Nephron progenitor cell (in vitro differentiated cells): ENCODE data around the gene DMWD.

Experiments used
- DNase-seq: peaks from one replicate; pipeline ENCODE4 v3.0.0; 2021
- H3K27ac Mint-ChIP-seq: 2 replicates; pipeline ENCODE4 v1.8.0; 2021; ENCODE audit warnings: mild to moderate bottlenecking, moderate library complexity, mixed read lengths
- H3K27me3 Mint-ChIP-seq: 2 replicates; pipeline ENCODE4 v1.8.0; 2021; ENCODE audit warnings: mild to moderate bottlenecking, low read depth, mixed read lengths; ENCODE audit not compliant: poor library complexity
- H3K36me3 Mint-ChIP-seq: 2 replicates; pipeline ENCODE4 v1.8.0; 2021; ENCODE audit warnings: low read depth, mixed read lengths
- H3K4me1 Mint-ChIP-seq: 2 replicates; pipeline ENCODE4 v1.8.0; 2021; ENCODE audit warnings: mixed read lengths
- H3K4me3 Mint-ChIP-seq: 2 replicates; pipeline ENCODE4 v1.8.0; 2021; ENCODE audit warnings: mild to moderate bottlenecking, moderate library complexity, mixed read lengths
- H3K9me3 Mint-ChIP-seq: 2 replicates; pipeline ENCODE4 v1.8.0; 2021; ENCODE audit warnings: mild to moderate bottlenecking, moderate library complexity, mixed read lengths
- TF ChIP-seq, protein P1 (sequence below): fragments of 200-600 bp; sonication (generic); IDR thresholded peaks from 2 replicates; pipeline ENCODE4 v1.5.0; 2021; ENCODE audit warnings: antibody characterized with exemption

Gene DMWD

DNA sequence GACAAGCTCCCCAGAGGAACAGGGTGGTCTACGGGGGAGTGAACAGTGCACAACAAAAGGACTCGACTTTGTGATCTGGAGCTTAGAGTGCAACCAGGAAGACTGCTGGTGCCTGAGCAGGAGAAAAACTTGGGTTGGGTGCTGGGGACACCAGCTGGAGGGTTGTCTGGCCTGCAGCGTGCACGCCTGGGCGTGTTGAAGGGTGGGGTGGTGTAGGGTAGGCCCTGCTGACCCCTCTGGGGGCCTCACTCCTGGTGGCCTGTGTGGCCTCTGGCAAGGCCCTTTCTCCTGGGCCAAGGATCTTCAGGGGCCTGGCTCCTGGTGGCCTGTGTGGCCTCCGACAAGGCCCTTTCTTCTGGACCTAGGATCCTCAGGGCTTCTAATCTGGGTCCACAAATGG lies 27.1 kb upstream of the DMWD start:
- Mint-ChIP-seq H3K4me1 (peaks cover 46% of the 10 kb centered on the region), H3K4me3 (no peak overlapping the region), H3K27me3 (no peaks in the 10 kb centered on the region), H3K9me3 (no peaks in the 10 kb centered on the region), H3K27ac (no peak overlapping the region), H3K36me3 (peaks cover 25% of the 10 kb centered on the region)
- DNase-seq = no peak
- TF ChIP-seq, protein P1, sequence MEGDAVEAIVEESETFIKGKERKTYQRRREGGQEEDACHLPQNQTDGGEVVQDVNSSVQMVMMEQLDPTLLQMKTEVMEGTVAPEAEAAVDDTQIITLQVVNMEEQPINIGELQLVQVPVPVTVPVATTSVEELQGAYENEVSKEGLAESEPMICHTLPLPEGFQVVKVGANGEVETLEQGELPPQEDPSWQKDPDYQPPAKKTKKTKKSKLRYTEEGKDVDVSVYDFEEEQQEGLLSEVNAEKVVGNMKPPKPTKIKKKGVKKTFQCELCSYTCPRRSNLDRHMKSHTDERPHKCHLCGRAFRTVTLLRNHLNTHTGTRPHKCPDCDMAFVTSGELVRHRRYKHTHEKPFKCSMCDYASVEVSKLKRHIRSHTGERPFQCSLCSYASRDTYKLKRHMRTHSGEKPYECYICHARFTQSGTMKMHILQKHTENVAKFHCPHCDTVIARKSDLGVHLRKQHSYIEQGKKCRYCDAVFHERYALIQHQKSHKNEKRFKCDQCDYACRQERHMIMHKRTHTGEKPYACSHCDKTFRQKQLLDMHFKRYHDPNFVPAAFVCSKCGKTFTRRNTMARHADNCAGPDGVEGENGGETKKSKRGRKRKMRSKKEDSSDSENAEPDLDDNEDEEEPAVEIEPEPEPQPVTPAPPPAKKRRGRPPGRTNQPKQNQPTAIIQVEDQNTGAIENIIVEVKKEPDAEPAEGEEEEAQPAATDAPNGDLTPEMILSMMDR = no peak

DNA sequence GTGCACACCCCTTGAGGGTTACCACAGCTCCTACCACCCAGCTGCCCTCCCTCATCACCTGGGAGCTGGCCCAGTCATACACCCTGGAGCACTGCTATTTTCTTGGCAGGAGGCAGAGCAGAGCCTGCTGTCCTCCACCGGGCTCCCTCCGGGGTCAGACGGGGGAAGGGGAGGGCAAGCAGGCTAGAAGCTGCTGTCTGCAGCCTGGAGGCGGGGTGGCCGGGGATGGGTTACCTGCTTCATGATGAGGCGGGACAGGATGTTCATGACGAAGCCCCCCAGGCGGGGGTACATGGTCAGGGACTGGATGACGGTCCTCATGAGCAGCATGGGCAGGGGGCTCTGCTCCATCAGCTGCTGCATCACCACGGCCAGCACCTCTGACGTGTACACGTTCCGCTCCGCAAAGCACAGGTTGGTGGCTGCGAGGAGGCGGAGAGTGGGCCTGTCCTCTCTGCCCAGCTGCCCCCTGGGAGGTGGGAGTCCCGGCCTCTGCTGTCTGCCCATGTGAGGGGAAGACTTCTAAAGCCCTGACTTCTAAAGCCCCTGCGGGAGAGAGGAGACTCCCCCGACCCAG lies 25.2 kb upstream of the DMWD start:
- Mint-ChIP-seq H3K9me3 (no peaks in the 10 kb centered on the region), H3K27ac (no peak overlapping the region)

GRCh38 chr19:45817010-45817724 lies 24.5 kb upstream of the DMWD start:
- H3K27ac Mint-ChIP-seq = no peak overlapping the region
- H3K4me3 Mint-ChIP-seq = peak overlapping the region; percentile 72
- TF ChIP-seq, protein P1 = peak; percentile 99
- H3K4me1 Mint-ChIP-seq = peaks cover 53% of the 10 kb centered on the region
- H3K9me3 Mint-ChIP-seq = no peaks in the 10 kb centered on the region
- DNase-seq = peak; percentile 99
- H3K36me3 Mint-ChIP-seq = peaks cover 8% of the 10 kb centered on the region
- peaks cover 6% of the 10 kb centered on the region for H3K27me3 Mint-ChIP-seq

More for the DNA sequence above, 25.2 kb upstream of the DMWD start:
- Mint-ChIP-seq H3K27me3 (peaks cover 6% of the 10 kb centered on the region), H3K36me3 (peaks cover 10% of the 10 kb centered on the region), H3K4me3 (no peak overlapping the region), H3K4me1 (peaks cover 53% of the 10 kb centered on the region)
- TF ChIP-seq, protein P1 = no peak
- DNase-seq = no peak

GRCh38 chr19:45816236-45817009 lies 23.8 kb upstream of the DMWD start:
- peak overlapping the region; percentile 87 for H3K4me3 Mint-ChIP-seq

DNA sequence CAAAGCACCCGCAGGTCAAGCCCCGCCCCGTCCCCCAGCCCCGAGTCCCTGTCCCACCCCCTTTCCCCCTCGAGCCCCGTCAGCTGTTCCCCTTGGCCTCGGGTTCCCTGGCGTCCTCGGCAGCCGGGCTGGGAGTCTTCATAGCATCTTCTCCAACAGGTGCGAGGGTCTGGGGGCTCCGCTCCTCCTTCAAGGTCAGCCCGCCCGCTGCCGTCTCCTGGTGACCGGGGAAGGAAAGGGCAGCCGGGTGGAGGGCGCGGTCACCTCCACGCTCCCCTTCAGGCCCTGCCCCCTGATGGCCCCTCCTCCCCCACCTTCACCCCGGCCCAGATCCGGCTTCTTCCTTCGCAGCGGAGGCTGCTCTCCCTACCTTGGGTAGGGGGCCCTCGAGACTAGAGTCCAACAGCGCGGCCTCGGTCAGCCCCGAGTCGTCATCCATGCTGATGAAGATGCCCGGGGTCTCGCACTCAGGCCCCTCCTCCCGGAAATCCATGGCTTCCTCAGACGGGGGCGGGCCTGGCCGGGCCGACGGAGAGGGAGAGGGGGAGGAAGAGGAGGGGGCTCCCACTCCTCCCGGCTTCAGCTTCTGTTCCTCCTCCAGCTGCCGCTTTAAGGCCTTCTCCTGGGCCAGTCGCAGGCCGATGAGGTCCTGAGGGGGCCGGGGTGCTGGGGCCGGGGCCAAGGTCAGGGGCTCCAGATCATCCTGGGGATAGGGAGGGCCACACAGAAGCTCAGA lies 23.0 kb upstream of the DMWD start:
- Mint-ChIP-seq H3K4me3 (peak overlapping the region; percentile 87), H3K27ac (peak overlapping the region; percentile 54), H3K4me1 (peaks cover 43% of the 10 kb centered on the region), H3K36me3 (no peaks in the 10 kb centered on the region), H3K27me3 (peaks cover 6% of the 10 kb centered on the region), H3K9me3 (no peaks in the 10 kb centered on the region)
- TF ChIP-seq, protein P1 = no peak
- peak; percentile 81 for DNase-seq

More at GRCh38 chr19:45816236-45817009, 23.8 kb upstream of the DMWD start:
- Mint-ChIP-seq H3K27ac (peak overlapping the region; percentile 48), H3K36me3 (peaks cover 4% of the 10 kb centered on the region), H3K9me3 (no peaks in the 10 kb centered on the region), H3K4me1 (peaks cover 49% of the 10 kb centered on the region), H3K27me3 (peaks cover 6% of the 10 kb centered on the region)
- TF ChIP-seq, protein P1 = no peak
- DNase-seq = no peak
